Small intestine (tissue), 7 donors: ENCODE measurements around the gene SORT1. TPM values are rescaled to one million over a fixed set of nuclear protein-coding genes. Genes with fewer than 3 reads are reported as not detected.

Experiments
- DNase-seq, 2 donors: peaks; one replicate each; pipeline versions ENCODE4 v3.0.0 to v3.0.0-alpha.2; 2013
- FAIRE-seq: peaks from 2 replicates; lab custom pipeline; 2012; peaks lifted over from hg19 to GRCh38; lab: Jason Lieb, UNC
- H3K27ac ChIP-seq, 3 donors: one replicate each; pipeline ENCODE4 v1.5.1; 2013; ENCODE audit warnings: low read length in 2 of 3, mild to moderate bottlenecking in 2 of 3, control low read depth in 1 of 3, inconsistent platforms in 1 of 3, low read depth in 1 of 3, moderate library complexity in 1 of 3
- H3K27me3 ChIP-seq, 3 donors: one replicate each; pipeline ENCODE4 v1.6.1; 2013; ENCODE audit warnings: low read length in 3 of 3, inconsistent platforms in 1 of 3; ENCODE audit not compliant: control insufficient read depth in 3 of 3, insufficient read depth in 3 of 3
- H3K36me3 ChIP-seq, 3 donors: one replicate each; pipeline ENCODE4 v1.6.1; 2013; ENCODE audit warnings: low read length in 3 of 3, inconsistent platforms in 1 of 3, low read depth in 1 of 3, mild to moderate bottlenecking in 1 of 3, moderate library complexity in 1 of 3; ENCODE audit not compliant: control insufficient read depth in 3 of 3, insufficient read depth in 2 of 3
- H3K4me1 ChIP-seq, 3 donors: one replicate each; pipeline ENCODE4 v1.6.1; 2013; ENCODE audit warnings: low read length in 2 of 3, inconsistent platforms in 1 of 3, low read depth in 1 of 3, mild to moderate bottlenecking in 1 of 3, moderate library complexity in 1 of 3; ENCODE audit not compliant: control insufficient read depth in 3 of 3, insufficient read depth in 2 of 3
- H3K4me3 ChIP-seq, 3 donors: one replicate each; pipeline ENCODE4 v1.5.1; 2013; ENCODE audit warnings: low read length in 3 of 3, control low read depth in 1 of 3, inconsistent platforms in 1 of 3, low read depth in 1 of 3, mild to moderate bottlenecking in 1 of 3, moderate library complexity in 1 of 3
- H3K9me3 ChIP-seq, 2 donors: one replicate each; pipeline ENCODE4 v1.6.1; 2013; ENCODE audit warnings: low read depth in 1 of 2, low read length in 1 of 2; ENCODE audit not compliant: control insufficient read depth in 2 of 2, insufficient read depth in 1 of 2
- WGBS, 3 donors: extraction: QIAGEN DNeasy Blood & Tissue Kit; methylation state at CpG; one replicate each; pipeline ENCODE4 v1.1.7; 2013; 5-methylcytosine and 5-hydroxymethylcytosine counted together
- polyA plus RNA-seq, 4 donors: library from polyadenylated mRNA; stranded (reverse) in 3 of 4; unstranded in 1 of 4; fragments of 200-250 nt in 3 of 4; fragments of 120-200 nt in 1 of 4; gene quantifications; one replicate each; pipeline versions ENCODE4 v1.2.1 to v1.2.3, GENCODE V29; 2013
- donor health status: healthy with polysubstance abuse.
- donor health status: control.
- donor health status: control.
- donor health status: Bipolar disorder and iron deficiency.
- donor health status: healthy.

Gene SORT1
- polyA plus RNA-seq, 4 donors = 7.0 to 51.5 (median 23.6) TPM

DNA sequence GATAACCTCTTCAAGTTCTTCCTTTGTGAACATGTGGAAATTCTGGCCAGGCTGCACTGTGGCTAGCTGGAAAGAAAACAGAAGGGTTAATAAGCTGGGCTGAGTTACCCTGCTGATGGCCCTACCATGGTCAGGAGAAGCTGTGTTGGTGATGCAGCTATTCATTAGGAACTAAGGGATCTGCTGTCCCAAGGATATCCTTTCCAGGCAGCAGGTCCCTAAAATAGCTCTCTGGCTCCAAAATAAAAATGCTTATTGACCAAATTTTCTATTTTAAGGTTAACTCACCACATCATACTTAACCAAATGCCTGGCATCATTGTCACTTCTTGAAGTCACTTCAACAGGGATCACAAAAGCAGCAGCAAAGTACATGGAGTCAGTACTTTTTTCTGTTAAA lies 4.3 kb upstream of the SORT1 start:
- no peaks in the 10 kb centered on the region for H3K27me3 ChIP-seq
- H3K36me3 ChIP-seq = peaks cover 0 to 23% (median 12%) of the 10 kb centered on the region in 3 donors
- H3K9me3 ChIP-seq = no peaks in the 10 kb centered on the region
- H3K27ac ChIP-seq = no peak overlapping the region
- H3K4me1 ChIP-seq = peaks cover 0 to 6% (median 0%) of the 10 kb centered on the region in 3 donors
- no peak overlapping the region for H3K4me3 ChIP-seq
- FAIRE-seq = no peak
- DNase-seq = no peak

DNA sequence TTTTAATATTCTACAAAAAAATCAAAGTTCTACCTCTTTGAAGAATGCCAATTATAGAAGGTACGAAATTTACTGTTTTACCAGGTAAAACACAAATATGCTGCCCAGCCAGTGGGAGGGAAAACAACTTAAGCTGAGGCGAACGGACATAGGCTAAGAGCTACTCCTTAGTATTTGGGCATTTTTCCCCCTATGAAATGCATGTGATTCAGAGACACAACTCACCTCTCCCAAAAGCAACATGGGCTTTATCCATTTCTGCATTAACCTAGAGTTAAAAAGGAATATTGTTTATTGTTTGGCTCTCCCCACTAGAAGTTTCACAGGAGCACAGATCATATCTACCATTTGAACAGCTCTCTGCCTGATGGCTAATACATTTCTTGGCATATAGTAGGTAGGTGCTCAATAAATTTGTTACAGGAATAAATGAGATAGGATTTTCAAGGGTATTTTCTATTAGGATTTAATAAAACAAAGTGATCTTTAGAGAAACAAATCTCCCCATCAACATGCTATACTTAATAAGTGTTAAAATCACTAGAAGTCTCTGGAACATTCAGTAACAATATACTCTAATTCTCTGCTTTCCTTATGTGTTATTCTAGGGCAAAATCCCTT lies 2.4 kb upstream of the SORT1 start:
- Histone ChIP-seq H3K27ac (no peak overlapping the region), H3K4me3 (no peak overlapping the region), H3K9me3 (no peaks in the 10 kb centered on the region), H3K27me3 (no peaks in the 10 kb centered on the region), H3K36me3 (peaks cover 0 to 15% (median 6%) of the 10 kb centered on the region in 3 donors), H3K4me1 (peaks cover 0 to 13% (median 0%) of the 10 kb centered on the region in 3 donors)
- no peak for FAIRE-seq
- DNase-seq = no peak
- WGBS, 3 donors = 92 to 98% (median 95%) methylated on average over 3 of the region's 3 CpGs

GRCh38 chr1:109399326-109399957 lies 1.7 kb upstream of the SORT1 start:
- no peak overlapping the region for H3K27ac ChIP-seq
- WGBS, 3 donors = 24 to 36% (median 35%) methylated on average over 2 of the region's 2 CpGs
- DNase-seq (peak; percentile 73 to 79), FAIRE-seq (no peak)
- no peaks in the 10 kb centered on the region for H3K27me3 ChIP-seq
- no peak overlapping the region for H3K4me3 ChIP-seq
- peaks cover 0 to 16% (median 1%) of the 10 kb centered on the region in 3 donors for H3K4me1 ChIP-seq
- H3K9me3 ChIP-seq = no peaks in the 10 kb centered on the region
- peaks cover 0 to 15% (median 3%) of the 10 kb centered on the region in 3 donors for H3K36me3 ChIP-seq

- no peak for FAIRE-seq
- 25 to 47% (median 37%) methylated on average over 18 of the region's 18 CpGs for WGBS, 3 donors
- Histone ChIP-seq H3K36me3 (peaks cover 0 to 12% (median 3%) of the 10 kb centered on the region in 3 donors), H3K27ac (peak overlapping the region in 1 of 3 donors; percentile 55), H3K27me3 (no peaks in the 10 kb centered on the region), H3K4me3 (peak overlapping the region; percentile 26 to 92 (median 76)), H3K4me1 (peaks cover 0 to 22% (median 3%) of the 10 kb centered on the region in 3 donors), H3K9me3 (no peaks in the 10 kb centered on the region)
- DNase-seq = peak in 1 of 2 donors; percentile 11
Measured at GRCh38 chr1:109398343-109399225, 866 bp upstream of the SORT1 start.

GRCh38 chr1:109396871-109397580 lies 692 bp downstream of the SORT1 start:
- DNase-seq (peak; percentile 56 to 57), FAIRE-seq (no peak)
- 4 to 10% (median 5%) methylated on average over 27 to 46 of the region's 46 CpGs for WGBS, 3 donors
- H3K27ac ChIP-seq = peak overlapping the region; percentile 24 to 82 (median 54)
- H3K4me3 ChIP-seq = peak overlapping the region; percentile 45 to 92 (median 70)
- peaks cover 0 to 5% (median 0%) of the 10 kb centered on the region in 3 donors for H3K36me3 ChIP-seq
- no peaks in the 10 kb centered on the region for H3K27me3 ChIP-seq
- peaks cover 5 to 38% (median 7%) of the 10 kb centered on the region in 3 donors for H3K4me1 ChIP-seq
- no peaks in the 10 kb centered on the region for H3K9me3 ChIP-seq

DNA sequence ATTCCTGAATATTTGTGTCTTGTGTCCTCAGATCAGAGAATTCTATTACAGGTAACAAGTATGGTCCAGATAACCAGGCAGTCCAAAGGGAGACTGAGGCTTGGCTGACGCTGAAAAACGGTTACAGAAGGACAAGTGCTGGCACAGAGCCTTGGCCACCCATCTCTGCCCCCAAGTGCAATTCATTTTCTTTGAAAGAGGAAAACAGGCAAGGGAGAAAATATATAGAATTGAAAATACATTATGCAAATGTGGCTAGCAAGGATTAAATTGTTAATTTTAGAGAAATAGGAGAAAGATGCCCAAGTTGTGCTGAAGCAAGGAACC lies 1.2 kb downstream of the SORT1 start:
- FAIRE-seq (no peak), DNase-seq (no peak)
- Histone ChIP-seq H3K27ac (peak overlapping the region in 2 of 3 donors; percentile 24 to 71), H3K4me3 (peak overlapping the region in 2 of 3 donors; percentile 45 to 92), H3K27me3 (no peaks in the 10 kb centered on the region), H3K36me3 (peaks cover 0 to under 1% (median 0%) of the 10 kb centered on the region in 3 donors), H3K4me1 (peaks cover 5 to 40% (median 9%) of the 10 kb centered on the region in 3 donors), H3K9me3 (no peaks in the 10 kb centered on the region)
- WGBS, 3 donors = 26 to 47% (median 42%) methylated on average over 2 of the region's 2 CpGs

DNA sequence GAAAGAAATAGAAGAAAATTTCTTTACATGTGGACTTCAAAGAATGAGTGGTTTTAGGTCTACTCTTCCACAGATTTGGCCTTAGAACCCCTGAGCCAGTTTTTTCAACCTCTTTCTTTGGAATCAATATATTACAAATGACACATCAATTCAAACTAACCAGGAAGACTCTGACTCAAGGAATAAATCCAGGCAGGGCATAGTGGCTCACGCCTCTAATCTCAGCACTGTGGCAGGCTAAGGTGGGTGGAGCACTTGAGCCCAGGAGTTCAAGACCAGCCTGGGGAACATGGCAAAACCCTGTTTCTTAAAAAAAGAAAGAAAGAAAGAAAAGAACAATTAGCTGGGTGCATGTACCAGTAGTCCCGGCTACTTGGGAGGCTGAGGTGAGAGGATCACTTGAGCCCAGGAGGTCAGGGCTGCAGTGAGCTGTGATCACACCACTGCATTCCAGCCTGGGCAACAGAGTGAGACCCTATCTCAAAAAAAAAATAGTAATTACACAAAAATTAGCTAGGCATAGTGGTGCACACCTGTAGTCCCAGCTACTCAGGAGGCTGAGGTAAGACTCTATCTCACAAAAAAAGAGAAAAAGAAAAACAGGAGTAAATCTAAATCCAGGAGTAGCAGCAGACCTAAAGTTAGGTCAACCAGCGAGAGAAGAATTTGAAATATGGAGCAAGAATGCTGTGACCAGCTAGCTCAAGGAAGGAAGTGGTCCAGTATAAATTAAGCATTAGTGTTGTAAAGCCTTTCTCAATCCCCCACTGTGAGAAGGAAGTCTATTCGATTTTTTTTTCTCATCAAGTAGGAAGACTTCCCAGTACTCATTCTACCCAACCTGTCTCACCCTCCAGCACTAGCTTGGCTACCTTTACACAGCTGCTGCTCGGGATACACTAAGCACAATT lies 1.9 kb downstream of the SORT1 start:
- 44 to 58% (median 45%) methylated on average over 5 of the region's 5 CpGs for WGBS, 3 donors
- H3K4me1 ChIP-seq = peaks cover 5 to 40% (median 9%) of the 10 kb centered on the region in 3 donors
- no peaks in the 10 kb centered on the region for H3K9me3 ChIP-seq
- no peaks in the 10 kb centered on the region for H3K36me3 ChIP-seq
- peak overlapping the region in 2 of 3 donors; percentile 45 to 92 for H3K4me3 ChIP-seq
- FAIRE-seq (no peak), DNase-seq (peak; percentile 23 to 69)
- H3K27ac ChIP-seq = peak overlapping the region in 2 of 3 donors; percentile 6 to 57
- no peaks in the 10 kb centered on the region for H3K27me3 ChIP-seq
